Measurements from ENCODE around the gene IPP. TPM values are rescaled to one million over a fixed set of nuclear protein-coding genes. Genes with fewer than 3 reads are reported as not detected.

The IPP gene
- total and polyA plus RNA-seq, 2 of the 8 experiments (the other 6 are each of a cell fraction or from before 2014, with no cell fraction given): 1.4 to 5.6 TPM

- TF ChIP-seq CHD1 (IDR thresholded peaks at IDR 0.05; ENCODE audit: low read depth, low read length) (no peak), ATF3 (IDR thresholded peaks at IDR 0.05; ENCODE audit: insufficient read depth, low read depth, low read length) (no peak), GABPA (IDR thresholded peaks at IDR 0.05; ENCODE audit: borderline replicate concordance, insufficient read depth, low read length) (peak; percentile 88), SUZ12 (IDR thresholded peaks at IDR 0.05; ENCODE audit: low read length) (no peak), ZNF274 (IDR thresholded peaks at IDR 0.05; ENCODE audit: borderline replicate concordance, extremely low read depth, low read length) (no peak)
These were observed at the start of gene IPP (continued) for GRCh38 chr1:45750298-45751038.
